NCI-H2029 treated with DMSO at 0.1 percent for 48 hours (cell line): ENCODE measurements around the gene CHCHD5.

Experiments
- DNase-seq: peaks from one replicate; lab custom pipeline; 2025; lab: John Stamatoyannopoulos, UW

Gene CHCHD5

GRCh38 chr2:112625474-112626114 lies 41.2 kb downstream of the CHCHD5 start:
- no peak for DNase-seq

DNA sequence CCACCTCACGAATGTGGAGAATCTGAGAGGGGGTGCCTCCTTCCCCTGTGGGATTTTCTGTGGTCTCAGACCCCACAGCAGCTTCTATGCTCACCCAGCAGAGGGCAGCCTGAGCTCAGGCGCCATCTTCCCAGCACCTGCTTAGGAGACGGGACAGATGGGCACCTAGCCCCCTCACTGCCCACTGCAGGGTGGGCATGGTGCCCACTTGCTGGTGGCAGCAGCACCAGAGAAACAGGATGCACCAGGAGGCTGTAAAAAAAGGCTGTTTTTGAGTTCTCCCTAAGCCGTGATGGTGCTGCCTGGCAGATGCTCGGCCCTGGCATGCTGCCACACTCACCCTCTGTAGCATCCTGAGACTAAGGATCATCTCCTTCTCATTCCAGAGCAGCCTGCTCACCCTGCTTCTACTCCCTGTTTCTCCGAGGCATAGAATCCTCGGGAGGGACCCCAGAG lies 42.2 kb downstream of the CHCHD5 start:
- DNase-seq = peak; percentile 37

GRCh38 chr2:112627060-112628040 lies 42.9 kb downstream of the CHCHD5 start:
- no peak for DNase-seq

DNA sequence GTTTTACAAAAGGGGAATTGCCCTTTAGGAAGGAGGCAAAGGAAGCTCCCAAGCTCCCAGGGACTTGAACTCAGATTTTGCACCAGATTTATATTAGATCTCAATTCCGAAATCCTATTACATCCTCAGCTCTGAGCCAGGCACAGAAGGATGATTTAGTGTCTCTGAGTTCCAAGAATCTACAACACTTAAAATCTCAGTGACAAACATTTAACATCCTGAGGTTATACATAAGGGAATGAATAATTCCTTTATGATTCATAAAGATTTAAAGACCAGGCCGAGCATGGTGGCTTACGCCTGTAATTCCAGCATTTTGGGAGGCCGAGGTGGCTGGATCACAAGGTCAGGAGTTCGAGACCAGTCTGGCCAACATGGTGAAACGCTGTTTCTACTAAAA lies 44.8 kb downstream of the CHCHD5 start:
- DNase-seq = no peak

DNA sequence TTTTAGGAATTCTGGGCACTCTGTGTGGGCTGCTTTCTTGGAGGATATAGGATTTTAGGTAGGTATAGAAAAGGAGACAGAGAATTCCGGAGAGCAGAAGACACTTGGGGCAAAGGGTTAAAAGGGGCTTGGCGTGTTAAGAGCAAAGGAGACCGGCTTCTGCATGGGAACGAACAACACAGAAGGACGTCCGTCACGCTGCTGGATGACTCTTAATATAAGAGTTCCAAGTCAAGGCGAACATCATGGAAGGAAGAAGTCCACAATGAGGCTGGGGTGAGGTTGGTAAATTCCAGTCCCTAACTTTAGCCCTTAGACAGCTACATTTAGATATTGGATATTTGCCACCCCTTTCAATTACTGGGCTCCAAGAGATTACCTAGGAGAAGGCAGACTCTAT lies 45.4 kb downstream of the CHCHD5 start:
- no peak for DNase-seq

DNA sequence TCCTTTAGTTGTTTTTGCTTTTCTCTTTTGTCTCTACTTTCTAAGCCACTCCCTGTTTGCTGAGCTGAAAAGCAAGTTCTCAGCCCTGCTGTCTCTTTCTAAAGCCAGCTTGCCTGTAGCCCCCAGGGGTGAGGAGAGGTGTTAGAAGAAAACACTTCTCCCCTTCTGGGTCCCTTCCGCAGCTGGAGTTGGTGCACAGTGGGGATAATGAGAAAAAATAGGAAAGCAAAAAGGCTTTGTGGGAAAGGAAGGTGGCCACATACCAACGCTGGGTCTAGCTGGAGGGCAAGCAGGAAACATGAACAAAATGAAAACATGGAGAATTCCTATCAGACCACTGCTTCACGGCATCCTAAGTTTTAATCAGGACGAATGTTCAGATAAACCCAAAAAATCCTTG lies 45.9 kb downstream of the CHCHD5 start:
- DNase-seq = no peak

DNA sequence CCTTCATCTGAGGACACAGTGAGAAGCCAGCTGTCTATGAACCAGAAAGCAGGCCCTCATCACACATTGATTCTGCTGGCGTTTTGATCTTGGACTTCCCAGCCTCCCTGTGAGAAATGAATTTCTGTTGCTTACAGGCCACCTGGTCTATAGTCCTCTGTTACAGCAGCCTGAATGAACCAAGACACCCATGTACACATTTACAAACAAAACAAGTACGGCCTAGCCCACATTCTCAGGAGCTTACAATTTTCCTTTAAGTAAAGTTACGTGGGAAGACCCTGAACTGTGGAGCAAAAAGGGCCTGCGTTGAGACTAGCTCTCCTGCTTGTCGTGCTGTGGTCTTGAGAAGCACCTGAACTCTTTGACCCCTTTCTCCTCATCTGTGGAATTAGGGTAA lies 49.3 kb downstream of the CHCHD5 start:
- no peak for DNase-seq

- no peak for DNase-seq
Measured at GRCh38 chr2:112634153-112634873, 49.9 kb downstream of the CHCHD5 start.

GRCh38 chr2:112634874-112635157 lies 50.4 kb downstream of the CHCHD5 start:
- DNase-seq = no peak

DNA sequence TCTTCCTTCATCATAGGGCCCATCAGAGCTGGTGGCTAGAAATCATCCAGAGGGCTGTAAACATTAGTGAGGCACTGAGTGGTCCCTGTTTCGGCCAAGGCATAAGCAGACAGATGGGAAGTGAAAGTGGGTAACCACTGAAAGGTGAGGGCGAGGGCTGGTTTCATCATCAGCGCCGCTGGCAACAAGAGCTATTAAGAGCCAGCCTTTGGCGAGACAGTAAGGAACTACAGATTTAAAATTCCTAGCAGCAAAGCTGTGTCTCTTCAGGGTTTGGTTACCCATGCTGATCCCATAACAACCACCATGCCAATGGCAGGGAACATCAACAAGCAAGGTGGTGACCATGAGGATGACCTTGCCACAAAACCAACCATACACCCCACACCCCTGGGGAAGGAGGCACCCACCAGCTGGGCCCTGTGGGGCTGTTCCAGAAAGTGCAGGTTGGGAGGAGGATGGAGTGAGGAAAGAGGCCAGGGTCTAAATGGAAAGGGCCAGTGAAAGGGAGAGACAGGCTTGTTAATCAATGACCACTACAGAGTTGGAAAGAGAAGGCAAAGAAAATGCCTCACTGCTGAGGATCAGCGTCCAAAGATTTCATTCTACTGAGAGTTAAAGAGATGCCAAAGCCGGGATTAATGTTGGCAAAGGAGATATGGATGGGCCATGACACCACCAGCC lies 52.3 kb downstream of the CHCHD5 start:
- no peak for DNase-seq

DNA sequence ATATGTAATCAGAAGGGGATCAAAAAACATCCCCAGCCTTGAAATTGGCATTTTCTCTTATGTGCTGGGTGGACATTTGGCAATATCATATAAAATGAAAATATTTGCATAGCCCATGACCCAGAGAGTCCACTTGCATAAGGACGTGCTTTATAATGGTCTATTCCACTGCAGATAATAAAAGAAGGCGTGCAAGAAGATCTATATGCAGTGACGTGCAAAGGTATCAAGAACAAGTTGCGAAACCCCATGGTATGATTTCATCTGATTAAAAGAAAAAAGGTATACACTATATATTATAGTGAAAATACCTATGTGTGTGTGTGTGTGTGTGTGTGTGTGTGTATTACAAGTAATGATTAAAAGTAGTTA lies 52.9 kb downstream of the CHCHD5 start:
- DNase-seq = no peak
